ENCODE results near the gene SIPA1L3. TPM values are rescaled to one million over a fixed set of nuclear protein-coding genes. Genes with fewer than 3 reads are reported as not detected.
A peak's percentile ranks its signal among the peaks of the same experiment; 100 is the strongest.

The SIPA1L3 gene
- total RNA-seq, 2 donors from 2014 or later, result 29.5 to 32.2 TPM

- Mint-ChIP-seq H3K27ac (no peak overlapping the region), H3K4me1 (peaks cover 15% of the 10 kb centered on the region), H3K36me3 (ENCODE audit: low read depth) (no peaks in the 10 kb centered on the region), H3K4me3 (no peak overlapping the region), H3K27me3 (peaks cover 30% of the 10 kb centered on the region)
- ATAC-seq (no peak), DNase-seq (no peak)
- no peaks in the 10 kb centered on the region for H3K9me3 ChIP-seq (ENCODE audit: control insufficient read depth, low read length, poor library complexity, severe bottlenecking)
These were observed 324.9 kb downstream of the SIPA1L3 start for GRCh38 chr19:38231918-38232317.

- ATAC-seq, result peak; percentile 48
- Mint-ChIP-seq H3K4me3 (peak overlapping the region; percentile 25), H3K36me3 (ENCODE audit: low read depth) (no peaks in the 10 kb centered on the region), H3K27ac (no peak overlapping the region), H3K27me3 (peaks cover 26% of the 10 kb centered on the region), H3K4me1 (peaks cover 9% of the 10 kb centered on the region)
- H3K9me3 ChIP-seq (ENCODE audit: control insufficient read depth, low read length, poor library complexity, severe bottlenecking), result no peaks in the 10 kb centered on the region
- DNase-seq, result peak; percentile 53 to 68 (median 62)
These were observed 326.8 kb downstream of the SIPA1L3 start for GRCh38 chr19:38233740-38234251.

- no peaks in the 10 kb centered on the region for H3K9me3 ChIP-seq (ENCODE audit: control insufficient read depth, low read length, poor library complexity, severe bottlenecking)
- Mint-ChIP-seq H3K36me3 (ENCODE audit: low read depth) (no peaks in the 10 kb centered on the region), H3K27ac (no peak overlapping the region), H3K4me3 (no peak overlapping the region), H3K4me1 (peaks cover 6% of the 10 kb centered on the region), H3K27me3 (peaks cover 28% of the 10 kb centered on the region)
- ATAC-seq (no peak), DNase-seq (no peak)
These were observed 327.6 kb downstream of the SIPA1L3 start for GRCh38 chr19:38234615-38235014.

GRCh38 chr19:38239816-38240215 lies 332.8 kb downstream of the SIPA1L3 start:
- H3K9me3 ChIP-seq (ENCODE audit: control insufficient read depth, low read length, poor library complexity, severe bottlenecking), result no peaks in the 10 kb centered on the region
- ATAC-seq (no peak), DNase-seq (no peak)
- Mint-ChIP-seq H3K36me3 (ENCODE audit: low read depth) (no peaks in the 10 kb centered on the region), H3K4me3 (peak overlapping the region; percentile 25), H3K4me1 (peaks cover 8% of the 10 kb centered on the region), H3K27me3 (peaks cover 21% of the 10 kb centered on the region), H3K27ac (no peak overlapping the region)

DNA sequence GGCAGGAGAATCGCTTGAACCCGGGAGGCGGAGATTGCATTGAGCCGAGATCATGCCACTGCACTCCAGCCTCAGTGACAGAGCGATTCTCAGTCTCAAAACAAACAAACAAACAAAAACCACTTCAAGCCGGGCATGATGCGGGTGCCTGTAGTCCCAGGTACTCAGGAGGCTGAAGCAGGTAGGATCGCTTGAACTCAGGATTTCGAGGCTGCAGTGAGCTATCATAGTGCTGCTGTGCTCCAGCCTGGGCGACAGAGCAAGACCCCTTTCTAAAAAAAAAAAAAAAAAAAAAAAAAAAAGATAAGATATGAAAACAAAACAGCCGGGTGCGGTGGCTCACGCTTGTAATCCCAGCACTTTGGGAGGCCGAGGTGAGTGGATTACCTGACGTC lies 336.3 kb downstream of the SIPA1L3 start:
- Mint-ChIP-seq H3K4me3 (peak overlapping the region; percentile 60), H3K4me1 (peaks cover 8% of the 10 kb centered on the region)
- no peak for DNase-seq

DNA sequence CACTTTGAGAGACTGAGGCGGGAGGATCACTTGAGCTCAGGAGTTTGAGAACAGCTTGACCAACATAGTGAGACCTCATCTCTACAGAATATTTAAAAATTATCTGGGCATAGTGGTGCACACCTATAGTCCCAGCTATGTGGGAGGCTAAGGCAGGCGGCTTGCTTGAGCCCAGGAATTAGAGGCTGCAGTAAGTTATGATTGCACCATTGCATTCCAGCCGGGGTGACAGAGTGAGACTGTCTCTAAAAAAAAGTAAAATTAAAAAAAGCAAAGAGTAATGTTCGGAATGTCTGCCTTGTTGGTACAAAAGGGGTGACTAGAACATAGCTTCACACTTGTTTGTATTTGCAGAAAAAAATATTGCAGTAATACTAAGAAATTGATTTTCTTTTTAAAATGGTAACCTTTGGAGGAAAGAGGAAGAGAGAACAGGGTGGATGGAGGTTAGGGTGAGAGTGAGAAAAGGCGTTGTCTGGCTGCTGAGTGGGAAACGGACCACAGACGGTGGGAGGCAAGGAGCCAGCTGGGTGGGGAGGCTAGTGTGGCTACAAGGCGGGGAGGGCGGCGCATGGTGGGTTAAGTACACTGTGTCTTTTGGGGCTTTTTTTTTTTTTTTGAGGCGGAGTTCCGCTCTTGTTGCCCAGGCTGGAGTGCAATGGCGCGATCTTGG lies 339.0 kb downstream of the SIPA1L3 start:
- H3K4me3 Mint-ChIP-seq, result no peak overlapping the region
- peaks cover 6% of the 10 kb centered on the region for H3K4me1 Mint-ChIP-seq
- ATAC-seq (no peak), DNase-seq (no peak)
- peaks cover 5% of the 10 kb centered on the region for H3K27me3 Mint-ChIP-seq
- no peaks in the 10 kb centered on the region for H3K36me3 Mint-ChIP-seq (ENCODE audit: low read depth)
- H3K9me3 ChIP-seq (ENCODE audit: control insufficient read depth, low read length, poor library complexity, severe bottlenecking), result no peaks in the 10 kb centered on the region
- no peak overlapping the region for H3K27ac Mint-ChIP-seq

More for the DNA sequence above, 336.3 kb downstream of the SIPA1L3 start:
- H3K36me3 Mint-ChIP-seq (ENCODE audit: low read depth), result no peaks in the 10 kb centered on the region
- ATAC-seq, result no peak
- peaks cover 14% of the 10 kb centered on the region for H3K27me3 Mint-ChIP-seq
- H3K9me3 ChIP-seq (ENCODE audit: control insufficient read depth, low read length, poor library complexity, severe bottlenecking), result no peaks in the 10 kb centered on the region
- H3K27ac Mint-ChIP-seq, result no peak overlapping the region

- DNase-seq, result no peak
- H3K4me1 Mint-ChIP-seq, result peaks cover 9% of the 10 kb centered on the region
- no peak overlapping the region for H3K27ac Mint-ChIP-seq
- ATAC-seq, result no peak
- H3K36me3 Mint-ChIP-seq (ENCODE audit: low read depth), result peaks cover 2% of the 10 kb centered on the region
- H3K4me3 Mint-ChIP-seq, result no peak overlapping the region
- H3K9me3 ChIP-seq (ENCODE audit: control insufficient read depth, low read length, poor library complexity, severe bottlenecking), result no peaks in the 10 kb centered on the region
- H3K27me3 Mint-ChIP-seq, result peaks cover 12% of the 10 kb centered on the region
These were observed 340.1 kb downstream of the SIPA1L3 start for GRCh38 chr19:38247126-38247525.

GRCh38 chr19:38247734-38248268 lies 340.8 kb downstream of the SIPA1L3 start:
- no peak overlapping the region for H3K27ac Mint-ChIP-seq
- peaks cover 2% of the 10 kb centered on the region for H3K36me3 Mint-ChIP-seq (ENCODE audit: low read depth)
- peaks cover 9% of the 10 kb centered on the region for H3K4me1 Mint-ChIP-seq
- DNase-seq, result no peak
- no peak overlapping the region for H3K4me3 Mint-ChIP-seq
- no peaks in the 10 kb centered on the region for H3K9me3 ChIP-seq (ENCODE audit: control insufficient read depth, low read length, poor library complexity, severe bottlenecking)
- no peak for ATAC-seq
- H3K27me3 Mint-ChIP-seq, result peaks cover 12% of the 10 kb centered on the region

- DNase-seq (no peak), ATAC-seq (no peak)
- H3K27me3 Mint-ChIP-seq, result peaks cover 12% of the 10 kb centered on the region
- peaks cover 9% of the 10 kb centered on the region for H3K4me1 Mint-ChIP-seq
- peaks cover 2% of the 10 kb centered on the region for H3K36me3 Mint-ChIP-seq (ENCODE audit: low read depth)
- H3K27ac Mint-ChIP-seq, result no peak overlapping the region
- H3K9me3 ChIP-seq (ENCODE audit: control insufficient read depth, low read length, poor library complexity, severe bottlenecking), result no peaks in the 10 kb centered on the region
- H3K4me3 Mint-ChIP-seq, result no peak overlapping the region
These were observed 341.4 kb downstream of the SIPA1L3 start for GRCh38 chr19:38248421-38248820.

GRCh38 chr19:38250428-38250820 lies 343.4 kb downstream of the SIPA1L3 start:
- Mint-ChIP-seq H3K4me1 (peaks cover 3% of the 10 kb centered on the region), H3K27ac (no peak overlapping the region), H3K36me3 (ENCODE audit: low read depth) (peaks cover 2% of the 10 kb centered on the region), H3K4me3 (no peak overlapping the region), H3K27me3 (peaks cover 14% of the 10 kb centered on the region)
- no peaks in the 10 kb centered on the region for H3K9me3 ChIP-seq (ENCODE audit: control insufficient read depth, low read length, poor library complexity, severe bottlenecking)
- DNase-seq (no peak), ATAC-seq (no peak)

DNA sequence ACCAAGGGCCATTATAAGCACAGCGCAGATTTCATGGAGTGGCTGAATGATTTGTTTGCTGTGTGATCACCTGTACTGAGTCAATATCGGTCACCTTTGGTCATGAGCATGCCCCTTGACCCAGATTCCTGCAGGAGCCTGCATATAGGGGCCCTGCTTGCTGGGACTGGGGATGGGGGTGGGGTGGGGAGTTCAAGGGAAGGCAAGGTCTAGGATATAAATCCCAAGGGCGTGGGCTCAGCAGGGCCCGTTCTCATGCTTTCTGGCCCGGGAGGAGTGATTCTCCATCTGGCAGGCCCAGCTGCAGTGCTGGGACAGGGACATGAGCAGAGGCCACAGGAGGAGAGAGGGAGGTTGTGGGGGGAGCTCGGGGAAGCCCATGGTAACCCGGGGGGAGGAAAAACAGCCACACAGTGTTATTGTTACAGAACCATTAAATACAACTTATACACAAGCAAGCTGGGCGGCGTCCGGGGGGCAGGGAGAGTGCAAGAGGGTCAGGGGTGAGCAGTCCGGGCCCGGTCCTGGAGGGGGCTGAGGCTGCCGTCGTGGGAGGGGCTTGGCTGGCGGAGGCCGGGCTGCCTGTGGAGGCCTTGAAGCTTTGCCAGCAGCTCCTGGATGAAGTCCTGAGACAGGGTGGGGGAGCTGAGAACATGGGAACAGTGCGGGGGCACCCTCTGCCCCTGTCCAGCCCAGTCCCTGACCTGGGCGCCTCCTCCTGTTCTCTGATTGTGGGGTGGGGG lies 344.0 kb downstream of the SIPA1L3 start:
- ATAC-seq, result no peak
- Mint-ChIP-seq H3K4me3 (no peak overlapping the region), H3K4me1 (peaks cover 6% of the 10 kb centered on the region), H3K27ac (peak overlapping the region; percentile 34), H3K36me3 (ENCODE audit: low read depth) (peaks cover 2% of the 10 kb centered on the region), H3K27me3 (peaks cover 18% of the 10 kb centered on the region)
- no peak for DNase-seq
- no peaks in the 10 kb centered on the region for H3K9me3 ChIP-seq (ENCODE audit: control insufficient read depth, low read length, poor library complexity, severe bottlenecking)

DNA sequence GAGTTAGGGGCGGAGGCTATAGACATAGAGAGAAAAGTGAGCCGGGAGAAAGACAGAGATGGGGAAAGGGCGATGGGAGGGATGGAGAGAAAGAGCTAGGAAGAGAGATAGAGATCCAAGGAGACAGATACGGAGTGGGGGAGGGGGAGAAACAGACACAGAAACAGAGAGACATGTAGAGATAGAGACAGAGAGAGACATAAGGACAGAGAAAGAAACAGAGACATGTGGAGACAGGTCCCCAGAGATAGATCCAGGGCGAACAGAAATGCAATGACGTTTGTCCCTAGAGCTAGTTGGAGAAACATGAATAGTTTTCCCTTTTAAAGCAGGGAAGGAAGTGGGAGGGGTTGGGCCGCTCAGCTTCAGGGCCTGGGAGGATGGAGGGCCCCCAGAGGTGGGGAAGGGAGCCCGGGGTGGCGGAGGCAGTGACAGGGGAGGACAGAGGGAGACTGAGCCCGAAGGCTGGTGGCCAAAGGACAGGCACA lies 344.6 kb downstream of the SIPA1L3 start:
- H3K27ac Mint-ChIP-seq, result peak overlapping the region; percentile 34

GRCh38 chr19:38252385-38252784 lies 345.4 kb downstream of the SIPA1L3 start:
- H3K9me3 ChIP-seq (ENCODE audit: control insufficient read depth, low read length, poor library complexity, severe bottlenecking), result no peaks in the 10 kb centered on the region
- DNase-seq (no peak), ATAC-seq (no peak)
- Mint-ChIP-seq H3K36me3 (ENCODE audit: low read depth) (peaks cover 2% of the 10 kb centered on the region), H3K4me3 (no peak overlapping the region), H3K4me1 (peaks cover 6% of the 10 kb centered on the region), H3K27me3 (peaks cover 26% of the 10 kb centered on the region), H3K27ac (no peak overlapping the region)

More for the DNA sequence above, 344.6 kb downstream of the SIPA1L3 start:
- H3K9me3 ChIP-seq (ENCODE audit: control insufficient read depth, low read length, poor library complexity, severe bottlenecking), result no peaks in the 10 kb centered on the region
- H3K4me1 Mint-ChIP-seq, result peaks cover 6% of the 10 kb centered on the region
- ATAC-seq (no peak), DNase-seq (no peak)
- H3K4me3 Mint-ChIP-seq, result peak overlapping the region; percentile 61
- H3K27me3 Mint-ChIP-seq, result peaks cover 18% of the 10 kb centered on the region
- peaks cover 2% of the 10 kb centered on the region for H3K36me3 Mint-ChIP-seq (ENCODE audit: low read depth)

Data from T-helper 17 cell (primary cell).